ENCODE results near the gene CHAC1. TPM values are rescaled to one million over a fixed set of nuclear protein-coding genes. Genes with fewer than 3 reads are reported as not detected.
A peak's percentile ranks its signal among the peaks of the same experiment; 100 is the strongest.

The CHAC1 gene
- total and polyA plus RNA-seq, 8 donors = 1.3 to 61.6 (median 5.0) TPM

- H3K36me3 ChIP-seq = no peaks in the 10 kb centered on the region
- DNase-seq = no peak
- WGBS, 5 donors = 91 to 98% (median 92%) methylated on average over 3 of the region's 3 CpGs
- TF ChIP-seq EP300 (IDR thresholded peaks at IDR 0.05) (no peak), POLR2A (IDR thresholded peaks at IDR 0.05) (no peak), POLR2AphosphoS5 (IDR thresholded peaks at IDR 0.05) (no peak), CTCF (IDR thresholded peaks at IDR 0.05) (no peak)
- no peaks in the 10 kb centered on the region for H3K27me3 ChIP-seq
- intact Hi-C loops (cut with DNase I; ENCODE audit: low total_unique reads) = no loop called here
- H3K9me3 ChIP-seq = no peaks in the 10 kb centered on the region
- H3K4me1 ChIP-seq = peaks cover 24 to 51% (median 43%) of the 10 kb centered on the region in 4 donors
- H3K27ac ChIP-seq = peak overlapping the region in 3 of 5 donors; percentile 56 to 70 (median 62)
- peak overlapping the region in 1 of 4 donors; percentile 18 for H3K4me3 ChIP-seq
Observed at GRCh38 chr15:40955930-40956540, 2.8 kb downstream of the CHAC1 start.

GRCh38 chr15:40956541-40956982 lies 3.3 kb downstream of the CHAC1 start:
- H3K36me3 ChIP-seq = no peaks in the 10 kb centered on the region
- TF ChIP-seq POLR2AphosphoS5 (IDR thresholded peaks at IDR 0.05) (peak in 1 of 3 donors; percentile 4), CTCF (IDR thresholded peaks at IDR 0.05) (no peak), EP300 (IDR thresholded peaks at IDR 0.05) (peak; percentile 27)
- H3K4me3 ChIP-seq = no peak overlapping the region
- H3K9me3 ChIP-seq = no peaks in the 10 kb centered on the region
- peak overlapping the region in 3 of 5 donors; percentile 56 to 70 (median 62) for H3K27ac ChIP-seq
- H3K4me1 ChIP-seq = peaks cover 24 to 54% (median 43%) of the 10 kb centered on the region in 4 donors
- WGBS, 5 donors = 91 to 100% (median 96%) methylated on average over 3 of the region's 3 CpGs
- intact Hi-C loops (cut with DNase I; ENCODE audit: low total_unique reads) = no loop called here
- no peak for DNase-seq
- H3K27me3 ChIP-seq = no peaks in the 10 kb centered on the region

DNA sequence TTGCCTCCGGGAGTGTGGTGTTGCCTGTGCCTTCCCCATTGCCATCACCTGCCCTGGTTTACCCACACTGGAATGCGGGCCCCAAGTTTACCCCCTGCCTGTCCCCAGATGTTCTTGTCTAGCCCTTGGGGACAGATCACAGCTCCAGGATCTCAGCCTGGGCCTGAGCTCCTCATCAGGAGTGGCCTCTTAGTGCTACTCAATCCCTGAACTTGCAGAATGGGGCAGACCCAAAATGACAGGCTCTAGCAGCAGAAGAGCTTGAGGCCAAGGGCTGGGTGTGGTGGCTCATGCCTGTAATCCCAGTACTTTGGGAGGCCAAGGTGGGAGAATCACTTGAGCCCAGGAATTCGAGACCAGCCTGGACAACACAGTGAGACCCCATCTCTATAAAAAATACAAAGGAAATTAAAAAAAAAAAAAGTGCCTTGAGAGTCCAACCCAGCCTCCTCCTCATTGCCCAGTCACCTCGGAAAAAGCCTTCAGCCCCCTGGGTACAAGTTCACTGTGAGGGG lies 3.8 kb downstream of the CHAC1 start:
- Histone ChIP-seq H3K4me3 (no peak overlapping the region), H3K27ac (peak overlapping the region in 3 of 5 donors; percentile 56 to 70 (median 62)), H3K27me3 (no peaks in the 10 kb centered on the region), H3K36me3 (no peaks in the 10 kb centered on the region), H3K9me3 (no peaks in the 10 kb centered on the region), H3K4me1 (peaks cover 24 to 53% (median 42%) of the 10 kb centered on the region in 4 donors)
- intact Hi-C loops (cut with DNase I; ENCODE audit: low total_unique reads) = no loop called here
- no peak for TF ChIP-seq CTCF (IDR thresholded peaks at IDR 0.05)
- TF ChIP-seq POLR2AphosphoS5 (IDR thresholded peaks at IDR 0.05) = no peak
- TF ChIP-seq EP300 (IDR thresholded peaks at IDR 0.05) = no peak
- TF ChIP-seq POLR2A (IDR thresholded peaks at IDR 0.05) = no peak
- no peak for DNase-seq
- 81 to 93% (median 86%) methylated on average over 4 of the region's 4 CpGs for WGBS, 5 donors

GRCh38 chr15:40957581-40958051 lies 4.3 kb downstream of the CHAC1 start:
- intact Hi-C loops (cut with DNase I; ENCODE audit: low total_unique reads) = no loop called here
- peak overlapping the region in 3 of 5 donors; percentile 56 to 70 (median 62) for H3K27ac ChIP-seq
- no peak overlapping the region for H3K4me3 ChIP-seq
- 34 to 51% (median 46%) methylated on average over 6 to 9 of the region's 9 CpGs for WGBS, 5 donors
- peaks cover 24 to 48% (median 37%) of the 10 kb centered on the region in 4 donors for H3K4me1 ChIP-seq
- H3K9me3 ChIP-seq = no peaks in the 10 kb centered on the region
- TF ChIP-seq EP300 (IDR thresholded peaks at IDR 0.05) (peak; percentile 54), POLR2AphosphoS5 (IDR thresholded peaks at IDR 0.05) (peak in 2 of 3 donors; percentile 63 to 64), POLR2A (IDR thresholded peaks at IDR 0.05) (no peak), CTCF (IDR thresholded peaks at IDR 0.05) (no peak)
- no peaks in the 10 kb centered on the region for H3K36me3 ChIP-seq
- no peaks in the 10 kb centered on the region for H3K27me3 ChIP-seq
- peak; percentile 72 to 88 for DNase-seq
